NCI-H1417 treated with DMSO at 0.1 percent for 48 hours (cell line): ENCODE data around the gene ZIK1.
A peak's percentile ranks its signal among the peaks of the same experiment; 100 is the strongest.

Source experiments
- DNase-seq: peaks from one replicate; lab custom pipeline; 2025; lab: John Stamatoyannopoulos, UW

The ZIK1 gene

GRCh38 chr19:57611113-57611512 lies 27.2 kb downstream of the ZIK1 start:
- DNase-seq: no peak

GRCh38 chr19:57613941-57614743 lies 30.2 kb downstream of the ZIK1 start, which contains the start of gene ZNF134:
Gene ZNF134, plus strand, starts transcription at chr19:57614242. Its CDS starts 5,227 bp downstream, at chr19:57619469.
- peak; percentile 65 for DNase-seq

GRCh38 chr19:57615346-57615745 lies 31.4 kb downstream of the ZIK1 start:
- DNase-seq: no peak

GRCh38 chr19:57620673-57621348 lies 36.9 kb downstream of the ZIK1 start:
- DNase-seq: no peak

GRCh38 chr19:57623091-57623490 lies 39.1 kb downstream of the ZIK1 start:
- DNase-seq: no peak

GRCh38 chr19:57632987-57633831 lies 49.3 kb downstream of the ZIK1 start, which contains the start of gene ZNF211:
Gene ZNF211, plus strand, starts transcription at chr19:57633168. Its CDS starts 179 bp downstream, at chr19:57633347.
- DNase-seq: no peak

GRCh38 chr19:57633832-57634131 lies 49.8 kb downstream of the ZIK1 start:
- no peak for DNase-seq

GRCh38 chr19:57637379-57637778 lies 53.4 kb downstream of the ZIK1 start:
- DNase-seq: no peak

- no peak for DNase-seq
These were observed 57.8 kb downstream of the ZIK1 start for GRCh38 chr19:57641715-57642234.

GRCh38 chr19:57642396-57643046 lies 58.6 kb downstream of the ZIK1 start:
- DNase-seq: no peak
